GM12874 (cell line): Measurements from ENCODE around the gene ARHGAP15.

Experiments used
- TF ChIP-seq, protein P1 (sequence below): IDR thresholded peaks from 2 replicates; pipeline ENCODE4 v1.5.1; 2011; ENCODE audit warnings: low read depth, mild to moderate bottlenecking, control low read depth, low read length, moderate library complexity; ENCODE audit not compliant: insufficient read depth

The ARHGAP15 gene

GRCh38 chr2:143501106-143501676 is 372.0 kb downstream of the ARHGAP15 start:
- TF ChIP-seq, protein P1, sequence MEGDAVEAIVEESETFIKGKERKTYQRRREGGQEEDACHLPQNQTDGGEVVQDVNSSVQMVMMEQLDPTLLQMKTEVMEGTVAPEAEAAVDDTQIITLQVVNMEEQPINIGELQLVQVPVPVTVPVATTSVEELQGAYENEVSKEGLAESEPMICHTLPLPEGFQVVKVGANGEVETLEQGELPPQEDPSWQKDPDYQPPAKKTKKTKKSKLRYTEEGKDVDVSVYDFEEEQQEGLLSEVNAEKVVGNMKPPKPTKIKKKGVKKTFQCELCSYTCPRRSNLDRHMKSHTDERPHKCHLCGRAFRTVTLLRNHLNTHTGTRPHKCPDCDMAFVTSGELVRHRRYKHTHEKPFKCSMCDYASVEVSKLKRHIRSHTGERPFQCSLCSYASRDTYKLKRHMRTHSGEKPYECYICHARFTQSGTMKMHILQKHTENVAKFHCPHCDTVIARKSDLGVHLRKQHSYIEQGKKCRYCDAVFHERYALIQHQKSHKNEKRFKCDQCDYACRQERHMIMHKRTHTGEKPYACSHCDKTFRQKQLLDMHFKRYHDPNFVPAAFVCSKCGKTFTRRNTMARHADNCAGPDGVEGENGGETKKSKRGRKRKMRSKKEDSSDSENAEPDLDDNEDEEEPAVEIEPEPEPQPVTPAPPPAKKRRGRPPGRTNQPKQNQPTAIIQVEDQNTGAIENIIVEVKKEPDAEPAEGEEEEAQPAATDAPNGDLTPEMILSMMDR = no peak

GRCh38 chr2:143503280-143503679 is 374.1 kb downstream of the ARHGAP15 start:
- TF ChIP-seq, protein P1 = no peak

DNA sequence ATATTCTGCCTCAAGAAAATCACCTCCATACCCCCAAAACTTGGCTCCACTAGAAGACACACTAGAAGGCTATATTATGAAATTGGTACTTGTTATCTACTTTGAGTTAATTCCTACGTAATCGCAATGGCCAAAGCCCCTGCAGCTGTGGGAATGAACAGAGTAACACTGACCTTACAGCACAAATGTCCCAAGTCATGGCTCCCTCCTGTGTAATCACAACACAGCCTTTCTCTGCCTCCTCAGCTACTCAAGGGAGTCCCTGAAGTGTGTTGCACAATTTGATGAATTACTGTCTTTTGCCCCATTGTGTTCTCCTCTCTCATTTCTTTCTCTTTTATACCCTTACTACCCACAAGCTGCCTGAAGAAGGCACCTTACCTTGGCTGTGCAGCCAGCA is 375.2 kb downstream of the ARHGAP15 start:
- TF ChIP-seq, protein P1 = no peak

GRCh38 chr2:143505542-143505941 is 376.3 kb downstream of the ARHGAP15 start:
- TF ChIP-seq, protein P1 = no peak

- TF ChIP-seq, protein P1 = peak; percentile 86
Measured at GRCh38 chr2:143513081-143513480, 383.9 kb downstream of the ARHGAP15 start.

DNA sequence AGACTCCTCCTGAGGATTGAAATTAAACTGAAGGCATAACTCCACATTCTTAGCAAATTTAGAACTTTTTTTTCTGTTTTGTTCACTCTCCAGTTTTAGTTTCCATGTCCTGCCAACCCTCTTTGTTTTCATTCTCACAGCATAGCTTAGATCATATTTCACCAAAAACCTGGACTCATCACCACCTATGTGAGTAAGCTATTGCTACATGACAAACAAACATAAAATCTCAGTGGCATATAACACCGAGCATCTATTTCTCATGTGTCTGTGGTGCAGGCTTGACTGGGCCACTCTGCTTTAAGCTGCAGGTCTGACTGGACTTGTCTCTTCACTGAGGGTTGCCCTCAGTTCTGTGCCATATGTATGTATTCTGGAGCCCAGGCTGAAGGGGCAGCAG is 385.2 kb downstream of the ARHGAP15 start:
- TF ChIP-seq, protein P1 = no peak

DNA sequence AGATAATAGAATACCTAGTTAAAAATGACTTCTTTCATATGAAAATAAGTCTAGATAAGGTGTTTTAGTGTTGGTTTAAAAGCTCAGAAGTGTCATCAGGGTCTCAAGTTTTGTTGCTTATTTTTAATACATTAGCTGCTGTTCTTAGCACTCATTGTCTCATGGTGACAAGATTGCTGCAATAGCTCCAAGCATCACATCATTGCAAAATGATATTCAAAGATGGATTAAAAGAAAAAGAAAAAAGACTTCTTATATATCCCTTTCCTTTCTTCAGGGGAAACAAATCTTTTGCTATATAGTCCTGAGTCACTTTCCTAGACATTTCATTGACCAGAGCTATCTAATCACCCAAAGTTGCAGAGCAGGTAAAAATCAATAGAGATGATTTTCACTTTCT is 386.1 kb downstream of the ARHGAP15 start:
- TF ChIP-seq, protein P1 = no peak
